Fibroblast of the aortic adventitia (primary cell): ENCODE results near the gene MRS2. TPM values are rescaled to one million over a fixed set of nuclear protein-coding genes. Genes with fewer than 3 reads are reported as not detected.
"Not testable (repeated sequence)": the region's sequence is repeated elsewhere in the genome, so short reads cannot be mapped to it uniquely, and the experiment has no call there.

Experiments
- DNase-seq: peaks from one replicate; pipeline ENCODE4 v3.0.0-alpha.2; 2010; ENCODE audit warnings: low read depth
- H3K4me3 ChIP-seq: 2 replicates; pipeline ENCODE4 v1.5.1; 2011; ENCODE audit warnings: low read depth, mild to moderate bottlenecking, control low read depth, low read length, moderate library complexity
- total RNA-seq: library from RNA; depleted of rRNA; stranded (reverse); fragments of >200 nt; gene quantifications from 2 replicates; pipeline ENCODE4 v1.2.3, GENCODE V29; 2012; ENCODE audit warnings: low replicate concordance
- TF ChIP-seq, protein P1 (sequence below): IDR thresholded peaks from 2 replicates; pipeline ENCODE4 v1.5.1; 2011; ENCODE audit warnings: mild to moderate bottlenecking, low read length, control low read depth, inconsistent platforms; ENCODE audit not compliant: insufficient read depth

Gene MRS2
- total RNA-seq, 1 donor: 18.3 TPM

DNA sequence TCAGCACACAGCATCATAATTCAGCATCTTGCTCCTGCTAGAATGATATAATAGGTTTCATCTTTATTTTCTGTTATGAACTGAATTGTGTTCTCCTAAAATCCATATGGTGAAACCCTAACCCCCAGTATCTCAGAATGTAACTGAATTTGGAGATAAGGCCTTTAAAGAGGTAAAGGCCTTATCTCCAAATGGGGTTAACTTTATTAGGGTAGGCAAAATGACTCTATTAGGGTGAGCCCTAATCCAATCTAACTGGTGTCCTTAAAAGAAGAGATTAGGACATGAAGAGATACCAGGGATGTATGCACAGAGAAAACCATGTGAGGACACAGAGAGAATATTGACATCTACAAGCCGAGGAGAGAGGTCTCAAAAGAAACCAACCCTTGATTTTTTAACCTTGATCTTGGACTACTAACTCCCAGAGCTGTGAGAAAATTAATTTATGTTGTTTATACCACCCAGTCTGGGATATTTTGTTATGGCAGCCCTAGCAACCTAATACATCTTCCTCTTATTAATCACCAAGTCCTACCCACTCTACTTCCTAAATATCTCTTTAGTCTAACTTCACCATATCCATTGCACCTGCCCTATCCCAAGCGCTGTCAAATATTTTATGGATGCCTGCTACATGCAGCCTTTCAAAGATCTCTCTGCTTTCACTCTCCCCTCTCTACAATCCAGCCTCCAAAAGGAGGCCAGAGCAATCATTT lies 8.5 kb upstream of the MRS2 start:
- TF ChIP-seq, protein P1, sequence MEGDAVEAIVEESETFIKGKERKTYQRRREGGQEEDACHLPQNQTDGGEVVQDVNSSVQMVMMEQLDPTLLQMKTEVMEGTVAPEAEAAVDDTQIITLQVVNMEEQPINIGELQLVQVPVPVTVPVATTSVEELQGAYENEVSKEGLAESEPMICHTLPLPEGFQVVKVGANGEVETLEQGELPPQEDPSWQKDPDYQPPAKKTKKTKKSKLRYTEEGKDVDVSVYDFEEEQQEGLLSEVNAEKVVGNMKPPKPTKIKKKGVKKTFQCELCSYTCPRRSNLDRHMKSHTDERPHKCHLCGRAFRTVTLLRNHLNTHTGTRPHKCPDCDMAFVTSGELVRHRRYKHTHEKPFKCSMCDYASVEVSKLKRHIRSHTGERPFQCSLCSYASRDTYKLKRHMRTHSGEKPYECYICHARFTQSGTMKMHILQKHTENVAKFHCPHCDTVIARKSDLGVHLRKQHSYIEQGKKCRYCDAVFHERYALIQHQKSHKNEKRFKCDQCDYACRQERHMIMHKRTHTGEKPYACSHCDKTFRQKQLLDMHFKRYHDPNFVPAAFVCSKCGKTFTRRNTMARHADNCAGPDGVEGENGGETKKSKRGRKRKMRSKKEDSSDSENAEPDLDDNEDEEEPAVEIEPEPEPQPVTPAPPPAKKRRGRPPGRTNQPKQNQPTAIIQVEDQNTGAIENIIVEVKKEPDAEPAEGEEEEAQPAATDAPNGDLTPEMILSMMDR: no peak
- DNase-seq: no peak
- H3K4me3 ChIP-seq: no peak overlapping the region

GRCh38 chr6:24394780-24395437 lies 7.8 kb upstream of the MRS2 start:
- peak; percentile 68 for DNase-seq
- TF ChIP-seq, protein P1: no peak
- no peak overlapping the region for H3K4me3 ChIP-seq

DNA sequence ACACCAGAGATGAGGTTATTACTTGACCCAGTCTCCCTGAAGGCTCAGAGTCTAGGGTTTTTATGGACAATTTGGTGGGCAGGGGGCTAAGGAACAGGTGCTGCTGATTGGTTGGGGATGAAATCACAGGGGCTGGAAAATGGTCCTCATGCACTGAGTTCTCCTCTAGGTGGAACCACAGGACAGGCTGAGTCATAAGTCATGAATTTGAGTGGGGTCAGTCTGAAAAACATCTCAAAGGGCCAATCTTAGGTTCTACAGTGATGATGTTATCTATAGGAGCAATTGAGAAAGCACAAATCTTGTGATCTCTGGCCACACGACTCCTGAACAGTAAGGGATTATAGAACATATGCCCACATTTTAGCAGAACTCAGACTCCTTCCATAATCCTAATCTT lies 5.9 kb upstream of the MRS2 start:
- no peak for DNase-seq
- TF ChIP-seq, protein P1: no peak

GRCh38 chr6:24397631-24398030 lies 5.1 kb upstream of the MRS2 start:
- no peak overlapping the region for H3K4me3 ChIP-seq
- TF ChIP-seq, protein P1: no peak
- no peak for DNase-seq

More for the DNA sequence above, 5.9 kb upstream of the MRS2 start:
- H3K4me3 ChIP-seq: no peak overlapping the region

GRCh38 chr6:24400045-24401039 lies 2.4 kb upstream of the MRS2 start:
- not testable (repeated sequence) for H3K4me3 ChIP-seq, DNase-seq

GRCh38 chr6:24401458-24401857 lies 1.3 kb upstream of the MRS2 start:
- no peak overlapping the region for H3K4me3 ChIP-seq
- no peak for DNase-seq
- TF ChIP-seq, protein P1: no peak

DNA sequence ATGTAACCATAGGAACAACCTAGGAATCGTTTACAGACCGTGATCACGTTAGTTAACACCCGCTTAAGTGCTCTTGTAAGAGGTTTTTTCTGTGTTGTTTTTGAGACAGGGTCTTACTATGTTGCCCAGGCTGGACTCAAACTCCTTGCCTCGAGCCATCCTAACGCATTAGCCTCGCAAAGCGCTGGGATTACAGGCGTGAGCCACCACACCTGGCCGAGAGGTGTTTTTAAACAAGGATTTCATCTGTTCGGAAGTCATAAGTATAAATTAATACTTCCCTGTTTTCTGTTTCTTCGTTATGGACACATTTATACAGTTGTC lies 727 bp downstream of the MRS2 start:
- TF ChIP-seq, protein P1: no peak
- peak overlapping the region; percentile 98 for H3K4me3 ChIP-seq
- peak; percentile 12 for DNase-seq
